DND-41 (cell line): ENCODE measurements around the gene GPHA2.

Experiments
- CTCF ChIP-seq: IDR thresholded peaks from 2 replicates; pipeline ENCODE4 v1.5.1; 2012; ENCODE audit warnings: borderline replicate concordance, low read length, moderate library complexity, mild to moderate bottlenecking; ENCODE audit not compliant: poor library complexity, severe bottlenecking; ENCODE audit errors: extremely low read depth
- EZH2 ChIP-seq: IDR thresholded peaks from 3 replicates; pipeline ENCODE4 v1.6.1; 2012; ENCODE audit warnings: borderline replicate concordance, low read depth, mild to moderate bottlenecking, moderate library complexity, low read length, inconsistent platforms; ENCODE audit not compliant: severe bottlenecking

- TF ChIP-seq CTCF (no peak), EZH2 (no peak)
Observed at GRCh38 chr11:64897381-64898075, 38.2 kb downstream of the GPHA2 start.
